HUES64 (cell line): ENCODE measurements around the gene NAXE.

Experiments used
- H3K27ac ChIP-seq: 2 replicates; pipeline ENCODE4 v1.7.0; 2013; ENCODE audit warnings: low read depth, low read length, inconsistent platforms
- H3K27me3 ChIP-seq: 2 replicates; pipeline ENCODE4 v1.6.1; 2013; ENCODE audit warnings: mild to moderate bottlenecking, low read length; ENCODE audit not compliant: insufficient read depth
- H3K36me3 ChIP-seq: 2 replicates; pipeline ENCODE4 v1.6.1; 2013; ENCODE audit warnings: mild to moderate bottlenecking, low read length; ENCODE audit not compliant: insufficient read depth
- H3K4me1 ChIP-seq: 2 replicates; pipeline ENCODE4 v1.6.1; 2013; ENCODE audit warnings: mild to moderate bottlenecking, low read length, moderate library complexity; ENCODE audit not compliant: insufficient read depth
- H3K4me3 ChIP-seq: 2 replicates; pipeline ENCODE4 v1.5.1; 2013; ENCODE audit warnings: mild to moderate bottlenecking, low read length, moderate library complexity
- H3K9ac ChIP-seq: 2 replicates; pipeline ENCODE4 v1.6.1; 2013; ENCODE audit warnings: mild to moderate bottlenecking, low read depth, low read length
- H3K9me3 ChIP-seq: 2 replicates; pipeline ENCODE4 v1.6.1; 2013; ENCODE audit warnings: low read depth, low read length; ENCODE audit not compliant: insufficient read depth
- WGBS: fragments of 150-250, 120-280 bp; methylation state at CpG from one replicate; pipeline ENCODE4 v1.1.7; 2013; ENCODE audit warnings: missing lambda C conversion rate; 5-methylcytosine and 5-hydroxymethylcytosine counted together

Gene NAXE

GRCh38 chr1:156571261-156571852, 20.2 kb upstream of the NAXE start:
- Histone ChIP-seq H3K4me1 (peaks cover 6% of the 10 kb centered on the region), H3K9ac (peak overlapping the region; percentile 67; the same call in 1 of the 2 replicates), H3K9me3 (no peaks in the 10 kb centered on the region), H3K27me3 (peaks cover 3% of the 10 kb centered on the region; the same call in 1 of the 2 replicates), H3K36me3 (peaks cover 16% of the 10 kb centered on the region), H3K27ac (no peak overlapping the region), H3K4me3 (peak overlapping the region; percentile 74)
- 89% methylated on average over 3 of the region's 4 CpGs for WGBS

- Histone ChIP-seq H3K4me3 (peak within 1 kb of the TSS; percentile 74), H3K9me3 (no peaks in the 10 kb centered on the region), H3K27ac (no peak within 1 kb of the TSS), H3K36me3 (peaks cover 16% of the 10 kb centered on the region), H3K4me1 (peaks cover 6% of the 10 kb centered on the region), H3K27me3 (peaks cover 3% of the 10 kb centered on the region; the same call in 1 of the 2 replicates), H3K9ac (peak within 1 kb of the TSS; percentile 67)
- under 1% methylated on average over 38 of the region's 38 CpGs for WGBS
Observed at GRCh38 chr1:156571919-156572662, 19.5 kb upstream of the NAXE start, which contains the start of gene IQGAP3. IQGAP3 (minus strand) TSS chr1:156572565; CDS start chr1:156572529, 36 bp downstream.

DNA sequence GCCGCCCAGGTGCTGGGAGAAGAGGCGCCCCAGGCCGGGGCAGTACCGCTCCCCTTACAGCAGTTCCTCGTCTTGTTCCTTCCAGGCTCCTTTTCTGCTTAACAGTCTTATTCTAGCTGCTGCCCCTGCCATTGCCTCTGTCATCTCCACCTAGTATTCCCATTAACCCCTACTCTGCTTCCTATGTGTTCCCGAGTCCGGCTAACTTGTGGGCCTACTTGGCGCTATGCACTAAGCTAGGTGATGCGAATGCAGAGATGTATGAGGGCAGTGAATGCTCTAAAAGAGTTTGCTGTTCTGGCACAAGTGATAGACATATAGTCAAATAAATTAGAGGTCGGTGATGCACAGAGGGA, 18.9 kb upstream of the NAXE start:
- Histone ChIP-seq H3K27ac (no peak overlapping the region), H3K4me3 (peak overlapping the region; percentile 74), H3K27me3 (peaks cover 3% of the 10 kb centered on the region; the same call in 1 of the 2 replicates), H3K9ac (no peak overlapping the region), H3K9me3 (no peaks in the 10 kb centered on the region), H3K36me3 (peaks cover 10% of the 10 kb centered on the region), H3K4me1 (peaks cover 6% of the 10 kb centered on the region)
- WGBS: 44% methylated on average over 10 of the region's 10 CpGs

- no peak overlapping the region for H3K27ac ChIP-seq
- no peaks in the 10 kb centered on the region for H3K9me3 ChIP-seq
- H3K36me3 ChIP-seq: no peaks in the 10 kb centered on the region
- peaks cover 3% of the 10 kb centered on the region; the same call in 1 of the 2 replicates for H3K27me3 ChIP-seq
- H3K4me3 ChIP-seq: no peak overlapping the region
- WGBS: 76% methylated on average over 1 of the region's 2 CpGs
- peaks cover 6% of the 10 kb centered on the region for H3K4me1 ChIP-seq
- no peak overlapping the region for H3K9ac ChIP-seq
Observed at GRCh38 chr1:156574039-156574633, 17.4 kb upstream of the NAXE start.

GRCh38 chr1:156577550-156577949, 14.0 kb upstream of the NAXE start:
- no peaks in the 10 kb centered on the region for H3K9me3 ChIP-seq
- no peak overlapping the region for H3K4me3 ChIP-seq
- peaks cover 3% of the 10 kb centered on the region; the same call in 1 of the 2 replicates for H3K27me3 ChIP-seq
- H3K9ac ChIP-seq: no peak overlapping the region
- no peaks in the 10 kb centered on the region for H3K36me3 ChIP-seq
- no peak overlapping the region for H3K27ac ChIP-seq
- H3K4me1 ChIP-seq: no peaks in the 10 kb centered on the region; the same call in 1 of the 2 replicates
- 84% methylated on average over 3 of the region's 3 CpGs for WGBS

GRCh38 chr1:156578055-156578454, 13.5 kb upstream of the NAXE start:
- no peaks in the 10 kb centered on the region for H3K9me3 ChIP-seq
- no peaks in the 10 kb centered on the region for H3K4me1 ChIP-seq
- H3K36me3 ChIP-seq: no peaks in the 10 kb centered on the region
- H3K9ac ChIP-seq: no peak overlapping the region
- H3K4me3 ChIP-seq: no peak overlapping the region
- no peaks in the 10 kb centered on the region for H3K27me3 ChIP-seq
- H3K27ac ChIP-seq: no peak overlapping the region
- 91% methylated on average over 3 of the region's 7 CpGs for WGBS

DNA sequence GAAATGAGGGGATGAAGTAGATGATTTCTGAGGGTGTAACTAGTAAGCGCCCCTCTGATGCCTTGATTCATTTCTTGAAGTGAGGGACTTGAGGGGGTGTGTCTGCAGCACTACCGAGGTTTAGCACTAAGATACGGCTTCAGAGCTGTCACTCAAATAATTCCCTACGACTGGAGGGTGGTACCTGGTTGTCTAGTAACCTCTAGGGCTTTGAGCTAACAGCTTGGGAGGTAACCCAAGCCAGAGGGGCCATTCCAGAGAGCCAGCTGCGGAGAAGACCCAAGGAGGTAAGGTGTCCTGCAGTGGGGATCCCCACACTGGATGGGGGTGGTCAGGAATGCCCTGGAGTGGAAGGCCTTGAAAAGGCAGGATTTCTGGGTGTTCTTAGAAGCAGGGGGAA, 12.1 kb upstream of the NAXE start, which contains the start of gene TTC24:
TSS of gene TTC24 (plus strand) at position 252 of the 400 bp plus-strand sequence. CDS start 1,642 bp downstream, outside the sequence.
- no peaks in the 10 kb centered on the region for H3K9me3 ChIP-seq
- H3K4me1 ChIP-seq: peaks cover 7% of the 10 kb centered on the region
- no peak within 1 kb of the TSS for H3K9ac ChIP-seq
- no peaks in the 10 kb centered on the region for H3K27me3 ChIP-seq
- H3K36me3 ChIP-seq: no peaks in the 10 kb centered on the region
- WGBS: 87% methylated on average over 5 of the region's 5 CpGs
- no peak within 1 kb of the TSS for H3K27ac ChIP-seq
- no peak within 1 kb of the TSS for H3K4me3 ChIP-seq

- no peak overlapping the region for H3K4me3 ChIP-seq
- no peaks in the 10 kb centered on the region for H3K9me3 ChIP-seq
- no peak overlapping the region for H3K27ac ChIP-seq
- WGBS: 92% methylated on average over 21 of the region's 21 CpGs
- H3K27me3 ChIP-seq: no peaks in the 10 kb centered on the region
- H3K9ac ChIP-seq: no peak overlapping the region
- peaks cover 7% of the 10 kb centered on the region for H3K4me1 ChIP-seq
- H3K36me3 ChIP-seq: no peaks in the 10 kb centered on the region
Observed at GRCh38 chr1:156581661-156582387, 9.8 kb upstream of the NAXE start.

GRCh38 chr1:156582388-156583017, 9.1 kb upstream of the NAXE start:
- H3K9ac ChIP-seq: no peak overlapping the region
- WGBS: 90% methylated on average over 9 of the region's 9 CpGs
- no peaks in the 10 kb centered on the region for H3K36me3 ChIP-seq
- H3K4me1 ChIP-seq: peaks cover 7% of the 10 kb centered on the region
- H3K27me3 ChIP-seq: no peaks in the 10 kb centered on the region
- no peak overlapping the region for H3K4me3 ChIP-seq
- H3K27ac ChIP-seq: no peak overlapping the region
- no peaks in the 10 kb centered on the region for H3K9me3 ChIP-seq

GRCh38 chr1:156583821-156584622, 7.6 kb upstream of the NAXE start:
- Histone ChIP-seq H3K9me3 (no peaks in the 10 kb centered on the region), H3K36me3 (no peaks in the 10 kb centered on the region), H3K9ac (no peak overlapping the region), H3K27ac (no peak overlapping the region), H3K27me3 (no peaks in the 10 kb centered on the region), H3K4me3 (peak overlapping the region; percentile 22; the same call in 1 of the 2 replicates), H3K4me1 (peaks cover 7% of the 10 kb centered on the region)
- 53% methylated on average over 19 of the region's 20 CpGs for WGBS
